ENCODE data around the gene ELK4. TPM values are rescaled to one million over a fixed set of nuclear protein-coding genes. Genes with fewer than 3 reads are reported as not detected.

Gene ELK4
- total RNA-seq, 1 experiment from 2014 or later, result 122 TPM

GRCh38 chr1:205678286-205679111, 46.7 kb upstream of the ELK4 start:
- H3K9me3 Mint-ChIP-seq (ENCODE audit: low read depth, unreplicated experiment), result no peaks in the 10 kb centered on the region
- TF ChIP-seq, protein P1, sequence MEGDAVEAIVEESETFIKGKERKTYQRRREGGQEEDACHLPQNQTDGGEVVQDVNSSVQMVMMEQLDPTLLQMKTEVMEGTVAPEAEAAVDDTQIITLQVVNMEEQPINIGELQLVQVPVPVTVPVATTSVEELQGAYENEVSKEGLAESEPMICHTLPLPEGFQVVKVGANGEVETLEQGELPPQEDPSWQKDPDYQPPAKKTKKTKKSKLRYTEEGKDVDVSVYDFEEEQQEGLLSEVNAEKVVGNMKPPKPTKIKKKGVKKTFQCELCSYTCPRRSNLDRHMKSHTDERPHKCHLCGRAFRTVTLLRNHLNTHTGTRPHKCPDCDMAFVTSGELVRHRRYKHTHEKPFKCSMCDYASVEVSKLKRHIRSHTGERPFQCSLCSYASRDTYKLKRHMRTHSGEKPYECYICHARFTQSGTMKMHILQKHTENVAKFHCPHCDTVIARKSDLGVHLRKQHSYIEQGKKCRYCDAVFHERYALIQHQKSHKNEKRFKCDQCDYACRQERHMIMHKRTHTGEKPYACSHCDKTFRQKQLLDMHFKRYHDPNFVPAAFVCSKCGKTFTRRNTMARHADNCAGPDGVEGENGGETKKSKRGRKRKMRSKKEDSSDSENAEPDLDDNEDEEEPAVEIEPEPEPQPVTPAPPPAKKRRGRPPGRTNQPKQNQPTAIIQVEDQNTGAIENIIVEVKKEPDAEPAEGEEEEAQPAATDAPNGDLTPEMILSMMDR (IDR thresholded peaks at IDR 0.05; ENCODE audit: unreplicated experiment), result no peak
- CTCF ChIA-PET, result interaction anchor here (1.5 to 2.4 kb wide), 3 partner anchors 9 to 33 kb away, joined by 4 to 6 read pairs (median 5); no protein-coding TSS in a partner anchor
- DNase-seq, result no peak
- H3K4me3 Mint-ChIP-seq (ENCODE audit: low read depth, unreplicated experiment), result peak overlapping the region; percentile 91
- H3K4me1 Mint-ChIP-seq (ENCODE audit: low read depth, unreplicated experiment), result peaks cover 35% of the 10 kb centered on the region
- H3K27ac Mint-ChIP-seq (ENCODE audit: unreplicated experiment), result peak overlapping the region; percentile 70
- intact Hi-C loops (cut with micrococcal nuclease; ENCODE audit: unreplicated experiment), result no loop called here
- peaks cover 27% of the 10 kb centered on the region for H3K36me3 Mint-ChIP-seq (ENCODE audit: insufficient read depth, unreplicated experiment)
- BruUV-seq (replicated peaks), result no TSS peak
- H3K27me3 Mint-ChIP-seq (ENCODE audit: unreplicated experiment), result no peaks in the 10 kb centered on the region

DNA sequence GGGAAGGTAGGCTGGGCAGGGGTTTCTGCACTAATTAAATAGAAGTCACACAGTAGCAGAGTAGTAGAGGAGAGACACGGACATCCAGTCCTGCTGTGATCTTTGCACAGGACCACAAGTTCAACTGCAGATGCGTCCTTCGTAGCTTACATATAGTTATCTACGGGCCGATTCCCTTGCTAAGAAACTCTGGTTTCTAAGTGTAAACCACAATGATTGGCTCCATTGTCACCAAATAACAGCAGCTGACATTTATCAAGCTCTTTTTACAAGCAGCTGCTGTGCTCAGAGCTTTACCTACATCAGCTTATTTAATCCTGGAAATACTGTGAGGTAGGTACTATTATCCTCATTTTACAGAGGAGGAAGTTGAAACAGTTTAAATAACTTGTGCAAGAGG, 45.4 kb upstream of the ELK4 start:
- BruUV-seq (replicated peaks), result no TSS peak
- Mint-ChIP-seq H3K36me3 (ENCODE audit: insufficient read depth, unreplicated experiment) (peaks cover 29% of the 10 kb centered on the region), H3K4me1 (ENCODE audit: low read depth, unreplicated experiment) (peaks cover 49% of the 10 kb centered on the region), H3K27ac (ENCODE audit: unreplicated experiment) (no peak overlapping the region), H3K27me3 (ENCODE audit: unreplicated experiment) (no peaks in the 10 kb centered on the region), H3K4me3 (ENCODE audit: low read depth, unreplicated experiment) (no peak overlapping the region), H3K9me3 (ENCODE audit: low read depth, unreplicated experiment) (no peaks in the 10 kb centered on the region)
- DNase-seq, result no peak
- TF ChIP-seq, protein P1 (IDR thresholded peaks at IDR 0.05; ENCODE audit: unreplicated experiment), result no peak
- intact Hi-C loops (cut with micrococcal nuclease; ENCODE audit: unreplicated experiment), result no loop called here
- CTCF ChIA-PET, result interaction anchor here (0.5 to 2.4 kb wide), 4 partner anchors 10 to 34 kb away, joined by 4 to 6 read pairs (median 4); no protein-coding TSS in a partner anchor

GRCh38 chr1:205676597-205676996, 44.8 kb upstream of the ELK4 start:
- intact Hi-C loops (cut with micrococcal nuclease; ENCODE audit: unreplicated experiment), result no loop called here
- no TSS peak for BruUV-seq (replicated peaks)
- Mint-ChIP-seq H3K36me3 (ENCODE audit: insufficient read depth, unreplicated experiment) (peaks cover 32% of the 10 kb centered on the region), H3K4me3 (ENCODE audit: low read depth, unreplicated experiment) (no peak overlapping the region), H3K27ac (ENCODE audit: unreplicated experiment) (no peak overlapping the region), H3K27me3 (ENCODE audit: unreplicated experiment) (no peaks in the 10 kb centered on the region), H3K9me3 (ENCODE audit: low read depth, unreplicated experiment) (no peaks in the 10 kb centered on the region), H3K4me1 (ENCODE audit: low read depth, unreplicated experiment) (peaks cover 54% of the 10 kb centered on the region)
- DNase-seq, result no peak
- TF ChIP-seq, protein P1 (IDR thresholded peaks at IDR 0.05; ENCODE audit: unreplicated experiment), result no peak
- CTCF ChIA-PET, result interaction anchor here (0.5 to 2.4 kb wide), 4 partner anchors 11 to 35 kb away, joined by 4 to 6 read pairs (median 4); no protein-coding TSS in a partner anchor

- H3K9me3 Mint-ChIP-seq (ENCODE audit: low read depth, unreplicated experiment), result no peaks in the 10 kb centered on the region
- intact Hi-C loops (cut with micrococcal nuclease; ENCODE audit: unreplicated experiment), result no loop called here
- H3K27me3 Mint-ChIP-seq (ENCODE audit: unreplicated experiment), result no peaks in the 10 kb centered on the region
- peaks cover 30% of the 10 kb centered on the region for H3K36me3 Mint-ChIP-seq (ENCODE audit: insufficient read depth, unreplicated experiment)
- no peak overlapping the region for H3K4me3 Mint-ChIP-seq (ENCODE audit: low read depth, unreplicated experiment)
- TF ChIP-seq, protein P1 (IDR thresholded peaks at IDR 0.05; ENCODE audit: unreplicated experiment), result no peak
- peaks cover 54% of the 10 kb centered on the region for H3K4me1 Mint-ChIP-seq (ENCODE audit: low read depth, unreplicated experiment)
- no TSS peak for BruUV-seq (replicated peaks)
- no peak for DNase-seq
- CTCF ChIA-PET, result no interaction called here
- H3K27ac Mint-ChIP-seq (ENCODE audit: unreplicated experiment), result no peak overlapping the region
Observed at GRCh38 chr1:205676002-205676401, 44.2 kb upstream of the ELK4 start.
